Fibroblast of pulmonary artery (primary cell): ENCODE measurements around the gene BRWD1.

Experiments used
- DNase-seq: peaks from one replicate; pipeline ENCODE4 v3.0.0-alpha.2; 2010; ENCODE audit warnings: low read depth
- H3K4me3 ChIP-seq: replicated peaks from 2 replicates; pipeline ENCODE4 v1.5.1; 2011; ENCODE audit warnings: low read depth, mild to moderate bottlenecking, control low read depth, low read length, moderate library complexity
- CTCF ChIP-seq: IDR thresholded peaks from 2 replicates; pipeline ENCODE4 v1.5.1; 2011; ENCODE audit warnings: mild to moderate bottlenecking, control low read depth, low read length, inconsistent platforms; ENCODE audit errors: missing control alignments

Gene BRWD1

GRCh38 chr21:39153373-39153772 is 160.1 kb downstream of the BRWD1 start:
- DNase-seq = peak; percentile 11
- H3K4me3 ChIP-seq = no peak overlapping the region
- TF ChIP-seq CTCF = peak; percentile 66

GRCh38 chr21:39152271-39152670 is 161.2 kb downstream of the BRWD1 start:
- DNase-seq = no peak

GRCh38 chr21:39150877-39151276 is 162.6 kb downstream of the BRWD1 start:
- TF ChIP-seq CTCF = no peak
- DNase-seq = no peak
- H3K4me3 ChIP-seq = no peak overlapping the region

More at GRCh38 chr21:39152271-39152670, 161.2 kb downstream of the BRWD1 start:
- H3K4me3 ChIP-seq = no peak overlapping the region
- no peak for TF ChIP-seq CTCF

- TF ChIP-seq CTCF = no peak
- H3K4me3 ChIP-seq = no peak overlapping the region
- no peak for DNase-seq
Observed at GRCh38 chr21:39150316-39150715, 163.1 kb downstream of the BRWD1 start.

- H3K4me3 ChIP-seq = no peak overlapping the region
- DNase-seq = no peak
- TF ChIP-seq CTCF = no peak
Observed at GRCh38 chr21:39149882-39150281, 163.6 kb downstream of the BRWD1 start.

- H3K4me3 ChIP-seq = no peak overlapping the region
- no peak for DNase-seq
- no peak for TF ChIP-seq CTCF
Observed at GRCh38 chr21:39148975-39149374, 164.5 kb downstream of the BRWD1 start.

GRCh38 chr21:39144191-39144590 is 169.2 kb downstream of the BRWD1 start:
- H3K4me3 ChIP-seq = no peak overlapping the region
- TF ChIP-seq CTCF = no peak
- no peak for DNase-seq
